ENCODE data around the gene SATB1.

SATB1 gene

DNA sequence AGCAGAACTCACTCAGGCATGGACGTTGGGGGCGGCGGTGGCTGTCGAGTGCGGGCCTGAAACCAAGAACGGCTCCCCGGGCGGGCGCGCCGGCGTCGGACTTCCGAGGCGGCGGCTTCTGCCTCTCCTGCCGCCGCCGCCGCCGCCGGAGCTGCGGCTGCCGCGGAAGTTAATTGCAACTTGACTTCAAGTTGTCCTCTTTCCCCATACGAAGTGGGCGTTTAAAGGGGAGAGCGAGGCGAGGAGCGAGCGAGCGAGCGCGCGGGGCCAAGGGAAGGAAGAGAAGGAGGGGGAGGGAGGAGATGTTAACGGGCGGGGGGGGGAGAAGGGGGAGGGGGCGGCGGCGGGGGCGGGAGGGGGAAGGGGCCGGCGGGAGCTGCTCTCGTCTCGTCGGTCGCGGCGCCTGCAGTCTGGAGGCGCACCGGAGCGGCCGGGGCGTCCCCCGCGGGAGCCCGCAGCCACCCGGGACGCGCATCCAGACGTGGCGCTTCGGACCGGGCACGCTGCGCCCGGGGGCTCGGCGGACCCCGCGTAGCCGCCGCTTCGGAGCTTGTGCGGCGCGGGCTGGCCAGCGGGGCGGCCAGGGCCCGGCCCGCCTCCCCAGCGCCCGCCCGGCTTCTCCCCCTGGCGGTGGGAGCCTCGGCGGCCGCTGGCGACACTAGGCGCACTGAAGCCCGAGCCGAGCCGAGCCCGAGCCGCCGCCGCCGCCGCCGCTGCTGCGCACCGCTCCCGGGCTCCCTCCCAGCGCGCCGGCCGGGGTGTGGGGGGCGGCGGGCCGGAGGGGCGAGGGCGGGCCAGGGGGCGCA lies 19.7 kb upstream of the SATB1 start (continued):
- TF ChIP-seq, protein P1, sequence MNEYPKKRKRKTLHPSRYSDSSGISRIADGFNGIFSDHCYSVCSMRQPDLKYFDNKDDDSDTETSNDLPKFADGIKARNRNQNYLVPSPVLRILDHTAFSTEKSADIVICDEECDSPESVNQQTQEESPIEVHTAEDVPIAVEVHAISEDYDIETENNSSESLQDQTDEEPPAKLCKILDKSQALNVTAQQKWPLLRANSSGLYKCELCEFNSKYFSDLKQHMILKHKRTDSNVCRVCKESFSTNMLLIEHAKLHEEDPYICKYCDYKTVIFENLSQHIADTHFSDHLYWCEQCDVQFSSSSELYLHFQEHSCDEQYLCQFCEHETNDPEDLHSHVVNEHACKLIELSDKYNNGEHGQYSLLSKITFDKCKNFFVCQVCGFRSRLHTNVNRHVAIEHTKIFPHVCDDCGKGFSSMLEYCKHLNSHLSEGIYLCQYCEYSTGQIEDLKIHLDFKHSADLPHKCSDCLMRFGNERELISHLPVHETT (tag by site-specific recombination; IDR thresholded peaks at IDR 0.05): no peak
- TF ChIP-seq HOXC10 (CRISPR knock-in tag; IDR thresholded peaks at IDR 0.05): no peak
- TF ChIP-seq, protein P2, sequence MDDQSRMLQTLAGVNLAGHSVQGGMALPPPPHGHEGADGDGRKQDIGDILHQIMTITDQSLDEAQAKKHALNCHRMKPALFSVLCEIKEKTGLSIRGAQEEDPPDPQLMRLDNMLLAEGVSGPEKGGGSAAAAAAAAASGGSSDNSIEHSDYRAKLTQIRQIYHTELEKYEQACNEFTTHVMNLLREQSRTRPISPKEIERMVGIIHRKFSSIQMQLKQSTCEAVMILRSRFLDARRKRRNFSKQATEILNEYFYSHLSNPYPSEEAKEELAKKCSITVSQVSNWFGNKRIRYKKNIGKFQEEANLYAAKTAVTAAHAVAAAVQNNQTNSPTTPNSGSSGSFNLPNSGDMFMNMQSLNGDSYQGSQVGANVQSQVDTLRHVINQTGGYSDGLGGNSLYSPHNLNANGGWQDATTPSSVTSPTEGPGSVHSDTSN (CRISPR knock-in tag; IDR thresholded peaks at IDR 0.05): no peak
- TF ChIP-seq ZNF416 (tag by site-specific recombination; IDR thresholded peaks at IDR 0.05): no peak
- TF ChIP-seq GFI1B (tag by site-specific recombination; IDR thresholded peaks at IDR 0.05): no peak
- TF ChIP-seq YY2 (tag by site-specific recombination; IDR thresholded peaks at IDR 0.05): no peak
- no peak for TF ChIP-seq ZNF549 (tag by site-specific recombination; IDR thresholded peaks at IDR 0.05)
- TF ChIP-seq, protein P3, sequence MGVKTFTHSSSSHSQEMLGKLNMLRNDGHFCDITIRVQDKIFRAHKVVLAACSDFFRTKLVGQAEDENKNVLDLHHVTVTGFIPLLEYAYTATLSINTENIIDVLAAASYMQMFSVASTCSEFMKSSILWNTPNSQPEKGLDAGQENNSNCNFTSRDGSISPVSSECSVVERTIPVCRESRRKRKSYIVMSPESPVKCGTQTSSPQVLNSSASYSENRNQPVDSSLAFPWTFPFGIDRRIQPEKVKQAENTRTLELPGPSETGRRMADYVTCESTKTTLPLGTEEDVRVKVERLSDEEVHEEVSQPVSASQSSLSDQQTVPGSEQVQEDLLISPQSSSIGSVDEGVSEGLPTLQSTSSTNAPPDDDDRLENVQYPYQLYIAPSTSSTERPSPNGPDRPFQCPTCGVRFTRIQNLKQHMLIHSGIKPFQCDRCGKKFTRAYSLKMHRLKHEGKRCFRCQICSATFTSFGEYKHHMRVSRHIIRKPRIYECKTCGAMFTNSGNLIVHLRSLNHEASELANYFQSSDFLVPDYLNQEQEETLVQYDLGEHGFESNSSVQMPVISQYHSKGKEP (tag by site-specific recombination; IDR thresholded peaks at IDR 0.05): peak; percentile 36; the same call in 1 of the 2 replicates
- TF ChIP-seq REPIN1 (tag by site-specific recombination; IDR thresholded peaks at IDR 0.05; ENCODE audit: low read depth): no peak
- TF ChIP-seq, protein P4, sequence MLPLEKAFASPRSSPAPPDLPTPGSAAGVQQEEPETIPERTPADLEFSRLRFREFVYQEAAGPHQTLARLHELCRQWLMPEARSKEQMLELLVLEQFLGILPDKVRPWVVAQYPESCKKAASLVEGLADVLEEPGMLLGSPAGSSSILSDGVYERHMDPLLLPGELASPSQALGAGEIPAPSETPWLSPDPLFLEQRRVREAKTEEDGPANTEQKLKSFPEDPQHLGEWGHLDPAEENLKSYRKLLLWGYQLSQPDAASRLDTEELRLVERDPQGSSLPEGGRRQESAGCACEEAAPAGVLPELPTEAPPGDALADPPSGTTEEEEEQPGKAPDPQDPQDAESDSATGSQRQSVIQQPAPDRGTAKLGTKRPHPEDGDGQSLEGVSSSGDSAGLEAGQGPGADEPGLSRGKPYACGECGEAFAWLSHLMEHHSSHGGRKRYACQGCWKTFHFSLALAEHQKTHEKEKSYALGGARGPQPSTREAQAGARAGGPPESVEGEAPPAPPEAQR (tag by site-specific recombination; IDR thresholded peaks at IDR 0.05): no peak
- no peak for TF ChIP-seq HOXA7 (CRISPR knock-in tag; IDR thresholded peaks at IDR 0.05; ENCODE audit: borderline replicate concordance)
- no peak for TF ChIP-seq ZNF221 (tag by site-specific recombination; IDR thresholded peaks at IDR 0.05; ENCODE audit: borderline replicate concordance)
- no peak for TF ChIP-seq ZBTB7A (tag by site-specific recombination; IDR thresholded peaks at IDR 0.05; ENCODE audit: low read depth)
- no peak for TF ChIP-seq ZNF10 (tag by site-specific recombination; IDR thresholded peaks at IDR 0.05)
- no peak for TF ChIP-seq ZNF121 (tag by site-specific recombination; IDR thresholded peaks at IDR 0.05)
- TF ChIP-seq ZNF791 (tag by site-specific recombination; IDR thresholded peaks at IDR 0.05): no peak
- no peak for TF ChIP-seq ZNF394 (tag by site-specific recombination; IDR thresholded peaks at IDR 0.05; ENCODE audit: borderline replicate concordance)
- TF ChIP-seq, protein P5, sequence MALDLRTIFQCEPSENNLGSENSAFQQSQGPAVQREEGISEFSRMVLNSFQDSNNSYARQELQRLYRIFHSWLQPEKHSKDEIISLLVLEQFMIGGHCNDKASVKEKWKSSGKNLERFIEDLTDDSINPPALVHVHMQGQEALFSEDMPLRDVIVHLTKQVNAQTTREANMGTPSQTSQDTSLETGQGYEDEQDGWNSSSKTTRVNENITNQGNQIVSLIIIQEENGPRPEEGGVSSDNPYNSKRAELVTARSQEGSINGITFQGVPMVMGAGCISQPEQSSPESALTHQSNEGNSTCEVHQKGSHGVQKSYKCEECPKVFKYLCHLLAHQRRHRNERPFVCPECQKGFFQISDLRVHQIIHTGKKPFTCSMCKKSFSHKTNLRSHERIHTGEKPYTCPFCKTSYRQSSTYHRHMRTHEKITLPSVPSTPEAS (tag by site-specific recombination; IDR thresholded peaks at IDR 0.05): no peak
- TF ChIP-seq, protein P6, sequence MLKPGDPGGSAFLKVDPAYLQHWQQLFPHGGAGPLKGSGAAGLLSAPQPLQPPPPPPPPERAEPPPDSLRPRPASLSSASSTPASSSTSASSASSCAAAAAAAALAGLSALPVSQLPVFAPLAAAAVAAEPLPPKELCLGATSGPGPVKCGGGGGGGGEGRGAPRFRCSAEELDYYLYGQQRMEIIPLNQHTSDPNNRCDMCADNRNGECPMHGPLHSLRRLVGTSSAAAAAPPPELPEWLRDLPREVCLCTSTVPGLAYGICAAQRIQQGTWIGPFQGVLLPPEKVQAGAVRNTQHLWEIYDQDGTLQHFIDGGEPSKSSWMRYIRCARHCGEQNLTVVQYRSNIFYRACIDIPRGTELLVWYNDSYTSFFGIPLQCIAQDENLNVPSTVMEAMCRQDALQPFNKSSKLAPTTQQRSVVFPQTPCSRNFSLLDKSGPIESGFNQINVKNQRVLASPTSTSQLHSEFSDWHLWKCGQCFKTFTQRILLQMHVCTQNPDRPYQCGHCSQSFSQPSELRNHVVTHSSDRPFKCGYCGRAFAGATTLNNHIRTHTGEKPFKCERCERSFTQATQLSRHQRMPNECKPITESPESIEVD (tag by site-specific recombination; IDR thresholded peaks at IDR 0.05): no peak
- TF ChIP-seq ZNF133 (tag by site-specific recombination; IDR thresholded peaks at IDR 0.05): no peak
- TF ChIP-seq KLF9 (tag by site-specific recombination; IDR thresholded peaks at IDR 0.05; ENCODE audit: low read depth): no peak; the same call in 1 of the 2 replicates
- TF ChIP-seq ZNF555 (tag by site-specific recombination; conservative IDR thresholded peaks at IDR 0.05): no peak
- TF ChIP-seq ZNF112 (tag by site-specific recombination; IDR thresholded peaks at IDR 0.05): no peak
- TF ChIP-seq ZNF843 (tag by site-specific recombination; IDR thresholded peaks at IDR 0.05): no peak
- peak; percentile 34; the same call in 1 of the 2 replicates for TF ChIP-seq ZXDB (tag by site-specific recombination; IDR thresholded peaks at IDR 0.05)
- TF ChIP-seq ZNF747 (tag by site-specific recombination; IDR thresholded peaks at IDR 0.05): no peak
- TF ChIP-seq, protein P7, sequence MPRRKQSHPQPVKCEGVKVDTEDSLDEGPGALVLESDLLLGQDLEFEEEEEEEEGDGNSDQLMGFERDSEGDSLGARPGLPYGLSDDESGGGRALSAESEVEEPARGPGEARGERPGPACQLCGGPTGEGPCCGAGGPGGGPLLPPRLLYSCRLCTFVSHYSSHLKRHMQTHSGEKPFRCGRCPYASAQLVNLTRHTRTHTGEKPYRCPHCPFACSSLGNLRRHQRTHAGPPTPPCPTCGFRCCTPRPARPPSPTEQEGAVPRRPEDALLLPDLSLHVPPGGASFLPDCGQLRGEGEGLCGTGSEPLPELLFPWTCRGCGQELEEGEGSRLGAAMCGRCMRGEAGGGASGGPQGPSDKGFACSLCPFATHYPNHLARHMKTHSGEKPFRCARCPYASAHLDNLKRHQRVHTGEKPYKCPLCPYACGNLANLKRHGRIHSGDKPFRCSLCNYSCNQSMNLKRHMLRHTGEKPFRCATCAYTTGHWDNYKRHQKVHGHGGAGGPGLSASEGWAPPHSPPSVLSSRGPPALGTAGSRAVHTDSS (tag by site-specific recombination; IDR thresholded peaks at IDR 0.05): no peak
- TF ChIP-seq ZNF544 (tag by site-specific recombination; IDR thresholded peaks at IDR 0.05): no peak
